Measurements from ENCODE around the gene GPR25.

Gene GPR25

DNA sequence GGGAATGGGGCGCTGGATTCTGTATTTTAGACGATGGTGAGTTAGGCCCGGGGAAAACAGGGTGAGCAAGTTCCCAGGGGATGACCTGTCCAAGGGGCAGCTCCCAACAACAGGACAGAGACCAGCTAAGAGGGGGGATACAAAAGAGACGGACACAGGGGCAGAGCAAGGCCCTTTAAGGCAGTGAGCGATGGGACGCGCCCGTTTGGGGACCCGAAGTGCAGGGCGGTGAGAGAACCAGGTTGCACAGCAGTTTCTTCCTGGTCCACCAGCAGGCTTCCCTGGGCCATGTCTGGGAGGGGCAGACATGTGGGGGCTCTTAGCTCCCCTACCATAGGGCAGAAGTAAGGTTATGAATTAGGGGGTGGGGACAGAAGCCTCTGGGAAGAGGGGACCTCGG lies 43.9 kb downstream of the GPR25 start:
- no peak for DNase-seq

- DNase-seq = no peak
These were observed 44.6 kb downstream of the GPR25 start for GRCh38 chr1:200917291-200917817.

GRCh38 chr1:200918006-200918405 lies 45.2 kb downstream of the GPR25 start:
- DNase-seq = no peak

GRCh38 chr1:200919386-200919785 lies 46.6 kb downstream of the GPR25 start:
- no peak for DNase-seq

- DNase-seq = no peak
These were observed 48.9 kb downstream of the GPR25 start for GRCh38 chr1:200921571-200922110.

GRCh38 chr1:200922406-200922805 lies 49.6 kb downstream of the GPR25 start:
- no peak for DNase-seq

- no peak for DNase-seq
These were observed 50.8 kb downstream of the GPR25 start for GRCh38 chr1:200923601-200924000.
